Pons (tissue), 1 donor: ENCODE measurements around the gene SOX6.

Source experiments
- DNase-seq: peaks from one replicate; pipeline ENCODE4 v3.0.0-alpha.2; 2016; ENCODE audit warnings: low spot score

The SOX6 gene

GRCh38 chr11:16317712-16318111, 38.6 kb downstream of the SOX6 start:
- DNase-seq, result no peak

DNA sequence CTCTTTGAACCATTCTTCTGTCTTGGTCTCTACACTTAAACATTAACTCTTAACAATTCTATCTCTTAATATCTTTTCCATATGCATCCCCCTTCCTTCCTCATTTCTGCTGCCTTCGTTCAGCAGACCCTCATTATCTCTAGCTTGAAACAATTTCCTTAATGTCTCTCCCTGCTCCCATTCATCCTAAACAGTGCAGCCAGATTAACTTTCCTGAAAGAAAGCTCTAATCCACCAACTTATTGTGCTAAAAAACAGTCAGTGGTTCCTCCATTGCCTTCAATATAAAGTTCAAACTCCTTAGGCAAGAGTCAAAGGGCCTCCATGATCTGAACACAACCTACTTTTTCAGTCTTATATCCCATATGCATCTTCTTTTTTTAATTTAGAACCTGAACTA, 42.5 kb downstream of the SOX6 start:
- DNase-seq, result no peak

- no peak for DNase-seq
Measured at GRCh38 chr11:16312233-16312765, 44.0 kb downstream of the SOX6 start.

GRCh38 chr11:16311831-16312230, 44.5 kb downstream of the SOX6 start:
- no peak for DNase-seq

- DNase-seq, result no peak
Measured at GRCh38 chr11:16310943-16311342, 45.4 kb downstream of the SOX6 start.

DNA sequence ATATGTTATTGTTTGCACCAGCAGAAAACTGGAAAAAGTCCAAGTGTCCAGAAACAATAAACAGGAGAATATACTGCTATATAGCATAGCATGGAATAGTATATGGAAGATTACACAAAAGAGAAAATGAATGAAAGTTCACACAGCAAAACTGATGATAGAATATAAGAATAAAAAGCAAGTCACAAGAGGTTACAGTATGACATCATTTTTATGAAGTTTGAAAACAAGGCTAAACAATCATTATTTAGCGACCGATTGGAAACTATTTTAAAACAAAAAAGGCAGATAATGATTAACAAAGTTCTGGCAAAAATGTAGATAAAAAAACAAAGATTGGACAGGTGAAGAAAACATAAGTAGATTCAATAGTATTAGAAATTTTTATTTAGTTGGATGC, 47.1 kb downstream of the SOX6 start:
- no peak for DNase-seq

DNA sequence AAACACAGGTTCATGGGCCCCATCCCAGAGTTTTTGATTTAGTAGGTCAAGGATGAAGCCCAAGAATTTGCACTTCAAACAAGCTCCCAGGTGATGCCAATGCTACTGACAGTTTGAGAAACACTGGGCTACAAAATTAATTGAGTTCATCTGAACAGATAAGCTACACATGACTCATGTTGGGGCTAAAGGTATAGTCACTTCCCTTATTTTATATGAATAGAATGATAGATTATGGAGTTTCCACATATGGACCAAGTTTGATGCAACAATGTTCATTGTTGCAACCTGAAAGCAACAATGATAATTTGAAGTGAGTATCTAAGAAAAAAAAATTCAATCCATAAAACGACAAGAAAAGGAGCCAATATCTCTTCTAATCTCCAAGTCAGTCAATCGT, 54.9 kb downstream of the SOX6 start:
- DNase-seq, result no peak

- DNase-seq, result no peak
Measured at GRCh38 chr11:16299884-16300782, 56.2 kb downstream of the SOX6 start.

GRCh38 chr11:16299390-16299789, 57.0 kb downstream of the SOX6 start:
- DNase-seq, result no peak

GRCh38 chr11:16297332-16297731, 59.0 kb downstream of the SOX6 start:
- no peak for DNase-seq

GRCh38 chr11:16296273-16296672, 60.1 kb downstream of the SOX6 start:
- DNase-seq, result no peak

GRCh38 chr11:16295592-16295991, 60.8 kb downstream of the SOX6 start:
- no peak for DNase-seq

- DNase-seq, result no peak
Measured at GRCh38 chr11:16293204-16293681, 63.1 kb downstream of the SOX6 start.

- no peak for DNase-seq
Measured at GRCh38 chr11:16292167-16292859, 64.0 kb downstream of the SOX6 start.

- DNase-seq, result no peak
Measured at GRCh38 chr11:16291729-16292128, 64.6 kb downstream of the SOX6 start.

DNA sequence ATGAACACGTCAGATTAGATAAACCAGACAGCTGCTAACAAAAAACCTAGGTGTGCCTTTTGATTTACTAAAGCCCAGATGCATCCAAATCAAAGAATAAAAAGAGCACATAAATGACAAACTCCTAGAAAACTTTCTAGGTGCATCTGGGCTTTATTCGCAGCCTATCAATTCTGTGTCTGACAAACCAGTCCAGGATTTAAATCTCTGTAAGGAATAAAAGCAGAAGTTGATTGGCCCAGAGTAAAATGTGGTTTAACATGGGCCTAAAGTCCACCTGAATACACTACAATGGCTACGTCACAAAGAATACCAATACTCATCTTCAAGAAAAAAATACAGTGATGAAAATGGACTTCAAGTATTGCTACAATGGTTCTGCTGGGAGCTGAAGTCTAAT, 66.8 kb downstream of the SOX6 start:
- DNase-seq, result no peak

DNA sequence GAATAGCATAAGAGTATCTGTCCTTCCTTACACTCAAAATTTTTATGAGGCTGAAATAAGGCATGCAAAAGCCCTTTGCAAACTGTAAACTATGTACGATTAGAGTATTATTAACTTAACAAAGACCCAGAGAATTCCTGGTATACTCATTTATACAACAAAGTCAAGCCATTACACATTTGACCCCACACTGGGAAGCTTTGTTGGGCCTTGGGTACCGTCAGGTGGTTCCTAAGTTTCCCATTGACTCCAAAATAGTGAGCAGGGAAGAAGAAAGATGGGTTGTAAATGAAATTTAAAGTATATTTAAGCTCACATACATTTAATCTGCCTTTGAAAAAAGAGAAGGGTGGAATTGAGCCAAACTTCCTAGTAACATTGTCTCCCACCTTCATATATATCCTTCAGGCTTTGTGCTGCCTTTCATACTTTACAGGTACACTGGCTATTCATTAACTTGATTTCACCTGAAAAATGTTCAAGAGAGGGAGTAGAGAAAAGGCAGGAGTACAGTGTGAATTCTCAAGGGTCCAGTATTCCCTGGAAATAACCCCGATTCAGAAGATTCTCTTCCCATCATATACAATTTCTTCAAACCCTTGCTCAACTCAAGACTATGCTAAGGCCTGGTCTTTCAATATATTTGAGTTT, 68.6 kb downstream of the SOX6 start:
- no peak for DNase-seq

GRCh38 chr11:16286095-16286494, 70.3 kb downstream of the SOX6 start:
- no peak for DNase-seq

DNA sequence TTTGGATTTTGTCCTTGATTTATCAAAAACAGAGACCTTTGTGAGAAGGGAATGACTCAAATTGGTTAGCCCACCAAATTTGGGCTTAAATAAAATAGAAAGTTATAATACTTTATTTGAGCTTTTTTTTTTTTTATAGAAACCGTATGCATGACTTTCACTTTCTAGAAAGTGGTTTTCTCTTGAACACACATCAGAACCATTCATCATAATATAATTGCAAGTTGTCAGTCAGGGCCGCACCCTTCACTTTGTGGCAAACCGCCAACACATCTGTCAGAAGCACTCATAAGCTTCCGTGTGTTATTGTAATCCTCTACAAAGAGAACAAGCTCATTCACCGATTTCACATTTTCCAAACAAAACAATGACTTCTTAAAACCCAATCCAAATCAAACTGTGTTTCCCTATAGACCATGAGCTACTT, 76.1 kb downstream of the SOX6 start:
- no peak for DNase-seq

DNA sequence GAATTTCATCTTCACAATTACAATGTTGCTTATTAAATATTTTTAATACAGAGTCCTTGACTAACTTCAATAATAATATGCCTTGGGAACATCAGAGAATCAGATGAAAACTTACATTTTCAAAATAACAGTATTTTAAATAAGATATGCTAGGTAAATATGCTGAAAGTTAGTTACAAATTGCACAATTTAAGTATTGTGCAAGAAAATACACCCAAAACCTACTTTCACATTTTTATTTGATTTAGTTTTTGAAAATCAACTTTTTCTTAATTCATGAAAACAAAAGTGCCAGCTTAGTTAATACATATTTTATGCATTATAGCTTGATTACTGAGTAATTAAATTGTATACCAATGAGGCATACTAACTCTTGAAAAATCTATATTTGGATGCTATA, 76.8 kb downstream of the SOX6 start:
- no peak for DNase-seq

DNA sequence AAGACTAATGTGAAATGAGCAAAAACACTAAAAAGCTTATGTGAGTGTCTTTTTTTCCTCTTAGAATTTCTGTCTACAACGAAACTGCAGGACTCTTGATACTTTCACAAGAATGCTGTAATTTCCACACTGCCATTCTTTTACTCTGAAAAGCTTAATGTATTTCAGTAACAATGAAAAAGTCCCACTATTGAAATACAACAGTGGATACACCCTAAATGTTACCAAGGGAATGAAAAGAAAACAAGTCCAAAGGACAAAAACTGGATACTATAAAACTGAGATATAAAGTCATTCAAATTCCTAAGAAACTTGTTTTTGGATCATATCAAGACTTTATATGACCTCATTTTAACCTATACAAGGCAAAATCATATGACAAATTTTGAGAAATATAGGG, 77.4 kb downstream of the SOX6 start:
- DNase-seq, result no peak

- DNase-seq, result no peak
Measured at GRCh38 chr11:16278273-16278672, 78.1 kb downstream of the SOX6 start.

GRCh38 chr11:16276251-16276650, 80.1 kb downstream of the SOX6 start:
- no peak for DNase-seq
